Parathyroid adenoma (tissue), 2 donors: ENCODE measurements around the gene SYT14.

Experiments used
- H2AFZ ChIP-seq: fragments of 300-600 bp; sonication (generic); one replicate; pipeline ENCODE4 v1.7.0; 2017; ENCODE audit warnings: antibody characterized with exemption, mild to moderate bottlenecking
- H3K27ac ChIP-seq: fragments of 300-600 bp; sonication (generic); one replicate; pipeline ENCODE4 v1.7.0; 2017
- H3K27me3 ChIP-seq: fragments of 300-600 bp; sonication (generic); one replicate; pipeline ENCODE4 v1.7.0; 2017; ENCODE audit warnings: low read length; ENCODE audit not compliant: control insufficient read depth, insufficient read depth
- H3K36me3 ChIP-seq: fragments of 300-600 bp; sonication (generic); one replicate; pipeline ENCODE4 v1.7.0; 2017; ENCODE audit warnings: low read length; ENCODE audit not compliant: control insufficient read depth, insufficient read depth
- H3K4me1 ChIP-seq: fragments of 300-600 bp; sonication (generic); one replicate; pipeline ENCODE4 v1.7.0; 2017; ENCODE audit warnings: control low read depth
- H3K4me2 ChIP-seq: fragments of 300-600 bp; sonication (generic); one replicate; pipeline ENCODE4 v1.7.0; 2017; ENCODE audit warnings: low read length
- H3K4me3 ChIP-seq: fragments of 300-600 bp; sonication (generic); one replicate; pipeline ENCODE4 v1.7.0; 2017; ENCODE audit warnings: low read depth, low read length
- H3K79me2 ChIP-seq: fragments of 300-600 bp; sonication (generic); one replicate; pipeline ENCODE4 v1.7.0; 2017; ENCODE audit warnings: control low read depth
- H3K9ac ChIP-seq: fragments of 300-600 bp; sonication (generic); one replicate; pipeline ENCODE4 v1.7.0; 2017; ENCODE audit warnings: mild to moderate bottlenecking
- H3K9me3 ChIP-seq: fragments of 300-600 bp; sonication (generic); one replicate; pipeline ENCODE4 v1.7.0; 2017; ENCODE audit warnings: low read length; ENCODE audit not compliant: control insufficient read depth
- TF ChIP-seq, protein P1 (sequence below): fragments of 300-600 bp; sonication (generic); IDR thresholded peaks from one replicate; pipeline ENCODE4 v1.7.0; 2017; ENCODE audit warnings: antibody characterized with exemption, mild to moderate bottlenecking
- donor health status: primary hyperparathyroidism.

The SYT14 gene

DNA sequence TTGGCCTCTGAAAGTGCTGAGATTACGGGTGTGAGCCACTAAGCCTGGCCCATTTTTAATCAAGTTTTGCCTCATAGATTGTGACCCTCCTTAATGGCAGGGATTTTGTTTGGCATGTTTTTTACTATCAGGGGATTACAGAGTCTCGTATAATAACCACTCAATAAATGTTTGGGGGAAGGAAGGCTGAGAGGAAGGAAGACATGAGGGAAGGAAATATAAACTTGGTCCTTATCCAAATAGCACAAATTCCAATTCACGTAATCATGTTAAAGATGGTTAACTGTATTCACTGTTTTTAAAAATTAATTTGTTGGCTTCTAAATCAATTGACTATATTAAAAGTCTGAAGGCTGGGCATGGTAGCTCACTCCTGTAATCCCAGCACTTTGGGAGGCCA, 263.7 kb downstream of the SYT14 start:
- no peak overlapping the region for H3K9ac ChIP-seq
- H3K9me3 ChIP-seq = no peaks in the 10 kb centered on the region
- no peaks in the 10 kb centered on the region for H3K27me3 ChIP-seq
- TF ChIP-seq, protein P1, sequence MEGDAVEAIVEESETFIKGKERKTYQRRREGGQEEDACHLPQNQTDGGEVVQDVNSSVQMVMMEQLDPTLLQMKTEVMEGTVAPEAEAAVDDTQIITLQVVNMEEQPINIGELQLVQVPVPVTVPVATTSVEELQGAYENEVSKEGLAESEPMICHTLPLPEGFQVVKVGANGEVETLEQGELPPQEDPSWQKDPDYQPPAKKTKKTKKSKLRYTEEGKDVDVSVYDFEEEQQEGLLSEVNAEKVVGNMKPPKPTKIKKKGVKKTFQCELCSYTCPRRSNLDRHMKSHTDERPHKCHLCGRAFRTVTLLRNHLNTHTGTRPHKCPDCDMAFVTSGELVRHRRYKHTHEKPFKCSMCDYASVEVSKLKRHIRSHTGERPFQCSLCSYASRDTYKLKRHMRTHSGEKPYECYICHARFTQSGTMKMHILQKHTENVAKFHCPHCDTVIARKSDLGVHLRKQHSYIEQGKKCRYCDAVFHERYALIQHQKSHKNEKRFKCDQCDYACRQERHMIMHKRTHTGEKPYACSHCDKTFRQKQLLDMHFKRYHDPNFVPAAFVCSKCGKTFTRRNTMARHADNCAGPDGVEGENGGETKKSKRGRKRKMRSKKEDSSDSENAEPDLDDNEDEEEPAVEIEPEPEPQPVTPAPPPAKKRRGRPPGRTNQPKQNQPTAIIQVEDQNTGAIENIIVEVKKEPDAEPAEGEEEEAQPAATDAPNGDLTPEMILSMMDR = no peak
- no peaks in the 10 kb centered on the region for H3K4me1 ChIP-seq
- H2AFZ ChIP-seq = no peak overlapping the region
- H3K27ac ChIP-seq = no peak overlapping the region
- no peak overlapping the region for H3K4me2 ChIP-seq
- H3K4me3 ChIP-seq = no peak overlapping the region
- H3K79me2 ChIP-seq = no peaks in the 10 kb centered on the region
- no peaks in the 10 kb centered on the region for H3K36me3 ChIP-seq

DNA sequence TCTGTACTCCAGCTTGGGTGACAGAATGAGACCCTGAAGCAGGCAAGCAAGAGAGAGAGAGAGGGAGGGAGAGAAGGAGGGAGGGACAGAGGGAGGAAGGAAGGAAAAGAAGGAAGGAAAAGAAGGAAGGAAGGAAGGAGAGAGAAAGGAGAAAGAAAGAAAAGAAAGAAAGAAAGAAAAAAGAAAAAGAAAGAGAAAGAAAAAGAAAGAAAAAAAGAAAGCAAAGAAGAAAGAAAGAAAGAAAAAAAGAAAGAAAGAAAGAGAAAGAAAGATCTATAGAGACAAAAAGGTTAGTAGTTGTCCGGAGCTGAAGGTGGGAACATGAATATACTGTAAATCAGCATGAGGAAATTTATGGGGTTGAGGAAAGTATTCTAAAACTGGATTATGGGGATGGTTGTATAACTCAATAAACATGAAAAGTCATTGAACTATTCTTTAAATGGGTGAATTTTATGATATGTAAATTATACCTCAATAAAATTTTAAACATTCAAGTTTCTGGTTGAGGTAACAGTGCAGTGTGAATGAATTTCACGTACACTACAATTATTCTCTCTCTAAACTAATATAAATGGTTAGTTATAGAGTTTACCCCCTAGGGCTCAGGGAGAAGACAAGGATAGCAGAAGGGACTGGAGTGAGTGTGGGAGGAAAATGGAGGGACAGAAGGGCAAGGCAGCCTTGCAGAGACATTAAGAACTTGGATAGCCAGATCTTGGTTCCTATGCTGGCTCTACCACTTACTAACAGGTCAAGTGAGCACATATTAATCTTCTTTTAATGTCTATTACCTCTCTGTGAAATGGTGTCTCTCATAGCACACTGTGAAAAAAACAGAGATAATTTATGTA, 269.8 kb downstream of the SYT14 start:
- Histone ChIP-seq H3K9ac (no peak overlapping the region), H3K27me3 (no peaks in the 10 kb centered on the region), H3K9me3 (no peaks in the 10 kb centered on the region), H3K4me3 (no peak overlapping the region), H3K36me3 (no peaks in the 10 kb centered on the region), H3K27ac (no peak overlapping the region), H3K4me2 (no peak overlapping the region), H3K4me1 (no peaks in the 10 kb centered on the region), H2AFZ (no peak overlapping the region), H3K79me2 (no peaks in the 10 kb centered on the region)
- TF ChIP-seq, protein P1 = no peak

DNA sequence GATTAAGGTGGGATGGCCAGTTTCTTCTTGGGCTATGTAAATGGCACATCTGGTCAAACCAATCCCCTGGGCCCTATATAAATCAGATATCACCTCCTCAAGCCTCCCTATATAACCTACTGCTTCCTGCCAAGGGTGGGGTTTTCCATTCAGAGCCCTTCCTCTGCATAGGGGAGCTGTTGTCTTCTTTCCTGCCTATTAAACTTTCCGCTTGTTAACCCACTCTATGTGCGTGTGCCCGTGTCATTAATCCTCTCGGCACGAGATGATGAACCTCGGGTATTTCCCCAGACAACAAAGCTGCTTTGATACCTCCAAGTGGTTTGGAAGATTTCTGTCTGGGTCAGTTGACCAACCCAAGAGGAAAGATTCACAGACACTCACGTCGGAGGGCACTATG, 275.3 kb downstream of the SYT14 start:
- no peaks in the 10 kb centered on the region for H3K9me3 ChIP-seq
- no peaks in the 10 kb centered on the region for H3K4me1 ChIP-seq
- H3K27ac ChIP-seq = no peak overlapping the region
- no peaks in the 10 kb centered on the region for H3K27me3 ChIP-seq
- no peak overlapping the region for H3K4me3 ChIP-seq
- no peaks in the 10 kb centered on the region for H3K36me3 ChIP-seq
- no peak overlapping the region for H3K4me2 ChIP-seq
- no peak overlapping the region for H3K9ac ChIP-seq
- H2AFZ ChIP-seq = no peak overlapping the region
- TF ChIP-seq, protein P1 = no peak
- H3K79me2 ChIP-seq = no peaks in the 10 kb centered on the region

DNA sequence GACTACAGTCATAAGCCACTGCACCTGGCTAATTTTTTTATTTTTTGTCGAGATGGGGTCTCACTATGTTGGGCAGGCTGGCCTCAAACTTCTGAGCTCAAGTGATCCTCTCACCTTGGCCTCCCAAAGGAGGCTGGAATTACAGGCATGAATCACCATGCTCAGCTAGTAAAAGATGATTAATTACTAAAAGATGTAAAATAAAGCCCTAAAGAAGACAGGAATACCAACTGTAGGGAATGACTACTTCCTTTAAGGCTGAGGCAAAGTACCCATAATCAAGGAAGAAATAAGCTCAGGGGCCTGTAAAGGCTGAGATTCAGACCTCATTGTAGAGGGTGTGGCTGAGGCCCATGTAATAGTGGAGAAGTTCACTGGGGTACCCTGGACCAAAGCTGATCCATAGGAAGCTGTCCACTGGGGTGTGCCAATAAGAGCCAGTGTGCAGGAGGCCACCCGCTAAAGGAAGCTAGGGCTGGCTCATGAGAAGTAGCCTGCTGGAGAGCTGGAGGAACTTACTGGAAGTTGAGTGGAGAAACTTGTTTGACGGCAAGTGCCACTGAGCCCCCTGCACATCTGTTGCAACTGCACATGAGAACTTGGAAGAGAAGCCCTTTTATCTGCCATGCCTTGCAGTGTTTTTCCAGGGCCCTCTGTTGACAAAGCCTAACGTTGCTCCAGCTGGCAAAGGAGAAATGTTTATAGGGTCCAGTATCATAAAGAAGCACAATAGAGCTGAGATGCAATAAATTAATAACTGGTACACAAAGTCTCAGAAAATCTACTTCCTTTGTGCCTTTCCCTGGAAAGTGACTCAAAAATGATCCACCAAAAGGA, 276.8 kb downstream of the SYT14 start:
- H3K9ac ChIP-seq = no peak overlapping the region

More for the DNA sequence above, 276.8 kb downstream of the SYT14 start:
- Histone ChIP-seq H3K4me2 (no peak overlapping the region), H3K27me3 (no peaks in the 10 kb centered on the region), H2AFZ (no peak overlapping the region), H3K79me2 (no peaks in the 10 kb centered on the region), H3K36me3 (no peaks in the 10 kb centered on the region), H3K27ac (no peak overlapping the region), H3K9me3 (no peaks in the 10 kb centered on the region), H3K4me1 (no peaks in the 10 kb centered on the region), H3K4me3 (no peak overlapping the region)
- TF ChIP-seq, protein P1 = no peak
